Dermis blood vessel endothelial cell (primary cell): ENCODE measurements around the gene NCBP2. TPM values are rescaled to one million over a fixed set of nuclear protein-coding genes. Genes with fewer than 3 reads are reported as not detected.

Experiments
- DNase-seq: peaks from one replicate; pipeline ENCODE4 v3.0.0; 2010
- total RNA-seq: library from RNA; depleted of rRNA; stranded (reverse); fragments of >200 nt; gene quantifications from 2 replicates; pipeline ENCODE4 v1.2.3, GENCODE V29; 2014

Gene NCBP2
- total RNA-seq, 1 donor from 2014 or later, result 65.2 TPM

GRCh38 chr3:196938576-196938975 lies 3.8 kb downstream of the NCBP2 start:
- DNase-seq, result no peak

DNA sequence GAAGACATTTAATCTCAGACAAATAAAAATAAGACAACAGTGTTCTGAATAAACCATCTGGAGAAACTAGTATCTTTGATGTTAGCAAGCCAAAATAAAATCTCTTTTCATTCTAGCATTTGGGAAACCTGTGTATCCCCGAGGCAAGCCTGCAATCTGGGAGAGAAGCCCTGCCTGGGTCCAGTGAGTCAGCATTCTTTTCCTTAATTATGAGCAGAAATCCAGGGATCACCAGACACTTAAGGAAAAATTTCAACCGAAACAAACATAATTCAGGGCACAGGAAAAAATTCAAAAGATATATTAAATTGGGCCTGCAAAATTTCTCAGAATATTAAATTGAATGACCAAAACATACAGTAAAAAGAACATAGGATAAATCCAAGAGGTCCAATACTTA lies 4.2 kb downstream of the NCBP2 start:
- DNase-seq, result no peak

DNA sequence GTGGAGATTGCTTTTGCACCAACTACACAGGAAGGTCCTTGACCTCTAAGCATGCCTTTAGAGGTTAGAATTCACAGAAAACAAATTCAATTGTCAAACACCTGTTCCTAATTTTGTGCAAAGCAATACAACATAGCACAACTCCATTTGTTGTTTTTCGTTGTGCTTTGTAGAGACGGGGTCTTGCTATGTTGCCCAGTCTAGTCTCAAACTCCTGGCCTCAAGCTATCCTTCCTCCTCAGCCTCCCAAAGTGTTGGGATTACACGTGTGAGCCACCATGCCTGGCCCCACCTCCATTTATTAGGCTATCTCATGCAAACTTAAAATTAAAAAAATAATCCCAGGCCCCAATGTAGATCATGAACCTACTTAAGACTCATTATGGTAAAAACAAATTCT lies 6.0 kb downstream of the NCBP2 start:
- DNase-seq, result no peak

DNA sequence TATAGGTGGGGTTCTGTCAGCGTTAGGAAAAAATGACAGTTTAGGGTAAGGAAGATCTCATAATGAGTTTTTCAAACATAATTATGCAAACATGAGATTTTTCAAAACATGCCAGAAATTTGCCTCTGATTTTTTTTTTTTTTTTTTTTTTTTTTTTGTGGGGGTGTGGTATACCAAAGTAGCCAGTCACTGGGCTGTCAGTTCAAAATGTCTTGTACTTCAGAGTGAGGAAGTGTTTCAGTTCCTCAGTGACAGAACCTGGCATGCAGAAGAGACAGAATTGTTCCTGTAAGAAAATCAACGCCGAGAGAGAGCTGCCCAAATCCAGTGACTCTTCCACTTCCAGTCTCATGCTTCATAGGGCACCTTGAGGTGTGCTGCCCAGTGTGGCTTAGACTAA lies 9.7 kb downstream of the NCBP2 start:
- DNase-seq, result no peak

DNA sequence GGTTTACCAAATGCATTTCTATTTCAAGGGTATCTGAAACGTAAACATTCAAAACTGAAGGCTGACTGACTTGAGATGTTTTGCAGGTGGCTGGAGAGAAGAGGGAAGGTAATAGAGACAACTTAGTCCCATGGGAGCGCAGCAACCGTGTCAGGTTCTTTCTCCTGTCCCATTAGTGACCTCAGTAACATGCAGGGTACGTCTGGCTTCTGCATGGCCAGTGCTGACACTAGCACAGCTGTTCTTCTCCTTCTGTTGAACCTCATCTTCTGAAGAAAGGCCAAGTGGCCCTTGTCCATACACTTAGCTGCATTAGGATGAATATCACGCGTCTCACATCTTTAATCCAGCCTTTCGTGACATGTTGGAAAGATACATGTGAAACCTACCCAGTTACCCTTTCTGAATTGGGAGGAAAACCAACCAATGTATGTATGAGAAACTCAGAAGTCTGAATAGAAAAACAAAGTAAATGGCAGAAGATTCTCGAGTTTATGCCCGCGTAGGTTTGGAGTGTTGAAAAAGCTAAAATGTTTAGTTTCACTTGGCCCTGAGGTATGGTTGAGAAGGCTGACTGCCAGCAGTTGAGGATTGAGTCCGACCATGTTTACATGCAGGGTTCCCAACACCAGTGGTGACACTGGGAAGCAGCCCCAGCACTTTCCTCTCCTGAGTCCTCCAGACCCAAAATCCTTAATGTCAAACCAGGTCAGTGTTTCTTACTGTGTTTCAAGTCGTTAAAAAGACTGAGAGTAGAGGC lies 10.3 kb downstream of the NCBP2 start:
- no peak for DNase-seq

GRCh38 chr3:196931157-196931556 lies 11.2 kb downstream of the NCBP2 start:
- no peak for DNase-seq

- DNase-seq, result no peak
Observed at GRCh38 chr3:196927571-196928453, 14.5 kb downstream of the NCBP2 start.

DNA sequence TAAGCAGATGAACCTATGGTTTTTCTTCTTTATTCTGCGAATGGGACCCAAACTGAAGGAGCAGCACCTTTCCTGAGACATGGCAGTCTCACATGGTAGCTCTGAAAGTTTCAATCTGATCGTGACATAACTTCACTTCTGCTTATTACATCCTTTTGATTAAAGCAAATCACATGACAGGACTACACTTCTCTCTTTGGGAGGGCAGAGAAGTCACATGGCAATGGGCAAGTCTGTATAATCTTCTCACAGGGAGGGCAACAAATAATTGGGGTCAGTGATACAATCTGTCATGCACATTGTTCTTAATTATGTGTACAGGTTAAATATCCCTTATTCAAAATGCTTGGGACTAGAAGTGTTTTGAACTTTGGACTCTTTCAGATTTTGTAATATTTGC lies 21.6 kb downstream of the NCBP2 start:
- no peak for DNase-seq

DNA sequence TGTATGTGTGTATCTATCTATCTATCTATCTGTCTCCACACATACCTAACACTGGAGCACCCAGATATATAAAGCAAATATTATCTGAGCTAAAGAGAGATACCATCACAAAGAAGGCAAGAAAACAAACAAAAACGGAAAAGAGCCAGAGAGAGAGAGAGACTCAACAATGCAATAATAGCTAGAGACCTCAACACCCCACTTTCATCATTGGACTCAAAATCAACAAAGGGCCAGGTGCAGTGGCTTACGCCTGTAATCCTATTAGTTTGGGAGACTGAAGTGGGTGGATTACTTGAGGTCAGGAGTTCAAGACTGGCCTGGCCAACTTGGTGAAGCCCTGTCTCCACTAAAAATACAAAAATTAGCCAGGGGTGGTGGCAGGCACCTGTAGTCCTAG lies 23.4 kb downstream of the NCBP2 start:
- no peak for DNase-seq

DNA sequence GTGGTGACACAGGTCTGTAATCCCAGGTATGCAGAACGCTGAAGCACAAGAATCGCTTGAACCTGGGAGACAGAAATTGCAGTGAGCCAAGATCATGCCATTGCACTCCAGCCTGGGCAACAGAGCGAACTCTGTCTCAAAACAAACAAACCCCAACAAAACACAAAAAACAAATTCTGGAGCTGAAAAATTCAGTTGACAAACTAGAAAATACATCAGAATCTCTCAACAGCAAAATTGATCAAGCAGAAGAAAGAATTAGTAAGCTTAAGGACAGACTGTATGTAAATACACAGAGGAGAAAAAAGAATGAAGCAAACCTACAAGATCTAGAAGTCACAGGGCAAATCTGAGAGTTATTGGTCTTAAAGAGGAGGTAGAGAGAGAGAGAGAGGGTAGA lies 25.3 kb downstream of the NCBP2 start:
- no peak for DNase-seq

GRCh38 chr3:196916221-196916620 lies 26.1 kb downstream of the NCBP2 start:
- DNase-seq, result no peak

- no peak for DNase-seq
Observed at GRCh38 chr3:196915375-196915774, 27.0 kb downstream of the NCBP2 start.

DNA sequence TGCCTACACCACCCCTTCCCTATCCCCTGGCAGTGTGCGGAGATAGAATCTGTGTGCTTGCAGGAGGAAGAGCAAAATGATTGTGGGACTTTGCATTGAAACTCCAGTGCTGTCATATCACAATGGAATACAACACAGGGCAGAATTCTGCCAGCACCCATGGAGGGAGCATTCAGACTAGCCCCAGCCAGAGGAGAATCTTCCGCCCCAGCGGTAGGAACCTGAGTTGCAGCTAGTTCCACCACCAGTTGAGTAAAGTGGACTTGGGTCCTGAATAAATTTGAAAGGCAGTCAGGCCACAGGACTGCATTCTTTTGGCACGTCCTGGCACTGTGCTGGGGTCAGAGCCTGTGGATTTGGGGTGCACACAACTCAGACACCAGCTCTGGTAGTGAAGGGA lies 27.5 kb downstream of the NCBP2 start:
- DNase-seq, result no peak

DNA sequence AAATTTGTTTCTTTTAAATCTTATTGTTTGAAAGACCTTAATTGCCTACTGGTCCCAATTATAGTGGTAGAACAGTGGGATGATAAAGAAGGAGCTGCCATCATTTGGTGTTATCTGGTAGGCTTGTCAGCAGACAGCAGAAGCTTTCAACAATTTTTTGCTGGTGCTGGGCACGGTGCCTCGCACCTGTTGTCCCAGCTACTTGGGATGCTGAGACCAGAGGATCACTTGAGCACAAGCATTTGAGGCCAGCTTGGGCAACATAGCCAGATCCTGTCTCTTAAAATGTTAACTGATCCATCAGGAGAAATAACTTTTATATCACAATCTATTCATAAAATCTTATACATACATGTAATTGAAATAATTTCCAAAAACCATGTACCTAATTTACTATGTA lies 38.6 kb downstream of the NCBP2 start:
- no peak for DNase-seq

- DNase-seq, result no peak
Observed at GRCh38 chr3:196902296-196902695, 40.0 kb downstream of the NCBP2 start.

- DNase-seq, result no peak
Observed at GRCh38 chr3:196901768-196902167, 40.6 kb downstream of the NCBP2 start.

GRCh38 chr3:196896229-196896628 lies 46.1 kb downstream of the NCBP2 start:
- no peak for DNase-seq

- no peak for DNase-seq
Observed at GRCh38 chr3:196894557-196895295, 47.6 kb downstream of the NCBP2 start.

DNA sequence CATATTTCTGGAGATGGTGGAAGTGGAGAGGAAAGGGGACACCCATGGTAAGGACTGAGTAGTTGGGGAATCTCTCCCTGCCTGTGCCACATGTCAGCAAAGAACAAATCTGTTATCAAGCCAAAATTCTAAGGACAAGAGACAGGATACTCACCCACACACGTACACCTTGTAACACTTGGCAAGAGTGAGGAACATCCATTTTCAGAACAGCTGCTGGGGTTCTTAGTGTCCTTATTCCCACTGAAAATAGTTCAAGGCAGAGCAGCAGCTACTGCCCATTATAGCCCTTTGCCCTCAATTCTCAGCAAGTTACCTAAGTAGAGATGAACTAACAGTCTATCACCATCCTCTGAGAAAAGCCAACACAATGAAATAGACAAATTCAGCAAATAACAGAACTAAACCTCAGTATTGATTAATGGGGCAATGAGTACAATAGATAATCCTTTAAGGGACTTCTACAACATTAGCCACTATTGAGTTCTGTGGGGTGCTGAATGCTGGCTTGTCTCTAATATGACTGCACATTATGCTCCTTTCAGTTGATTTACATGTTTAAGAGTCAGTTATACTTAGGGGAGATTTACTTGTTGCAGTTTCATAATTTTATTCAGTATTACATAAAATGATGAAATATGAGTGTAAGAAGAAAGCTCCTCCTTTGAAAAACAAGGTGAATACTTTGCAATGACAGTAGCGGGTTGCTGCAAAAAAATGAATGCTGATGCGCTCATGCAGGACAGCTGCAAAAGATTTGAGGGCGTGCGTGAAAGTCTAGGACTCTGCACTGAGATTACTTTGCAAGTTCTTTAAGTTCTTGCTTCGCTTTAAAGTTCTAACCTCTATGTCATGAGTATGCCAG lies 52.3 kb downstream of the NCBP2 start:
- DNase-seq, result no peak

DNA sequence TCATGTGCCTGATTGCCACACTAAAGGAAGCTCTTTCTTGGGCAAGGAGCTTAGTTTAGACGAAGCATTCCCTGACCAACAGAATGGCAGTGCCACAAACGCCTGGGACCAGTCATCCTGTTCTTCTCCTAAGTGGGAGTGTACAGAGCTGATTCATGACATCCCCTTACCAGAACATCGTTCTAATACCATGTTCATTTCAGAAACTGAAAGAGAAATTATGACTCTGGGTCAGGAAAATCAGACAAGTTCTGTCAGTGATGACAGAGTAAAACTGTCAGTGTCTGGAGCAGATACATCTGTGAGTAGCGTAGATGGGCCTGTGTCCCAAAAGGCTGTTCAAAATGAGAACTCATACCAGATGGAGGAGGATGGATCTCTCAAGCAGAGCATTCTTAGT lies 56.2 kb downstream of the NCBP2 start:
- no peak for DNase-seq
